K562 (cell line): ENCODE measurements around the gene PARD3.

Experiments
- ETS1 ChIP-seq: conservative IDR thresholded peaks from 2 replicates; pipeline ENCODE4 v1.6.1; 2011; ENCODE audit warnings: low read depth, mild to moderate bottlenecking, low read length; ENCODE audit not compliant: control insufficient read depth
- MAFK ChIP-seq: IDR thresholded peaks from 2 replicates; pipeline ENCODE4 v1.6.1; 2011; ENCODE audit warnings: low read length, improper control_type of control experiment
- MTA3 ChIP-seq: fragments of 450-650 bp; formaldehyde crosslinking; IDR thresholded peaks from 2 replicates; pipeline ENCODE4 v1.6.1; 2017; ENCODE audit warnings: mild to moderate bottlenecking, borderline replicate concordance
- NFIC ChIP-seq: fragments of 450-650 bp; IDR thresholded peaks from 2 replicates; pipeline ENCODE4 v1.6.1; 2017; ENCODE audit warnings: mild to moderate bottlenecking, inconsistent platforms
- SRF ChIP-seq, 2 experiments: fragments of 250-450, 450-650 bp in 1 of 2; sonication (Bioruptor Pico) in 1 of 2; sonication (generic) in 1 of 2; formaldehyde crosslinking; IDR thresholded peaks; 2 replicates each; pipeline versions ENCODE4 v1.5.0 to v1.5.1; 2020 to 2022; ENCODE audit warnings: mild to moderate bottlenecking in 1 of 2, missing genetic modification reagents in 1 of 2
- TAF1 ChIP-seq: IDR thresholded peaks from 2 replicates; pipeline ENCODE4 v1.6.1; 2011; ENCODE audit warnings: mild to moderate bottlenecking, low read length, moderate library complexity; ENCODE audit not compliant: insufficient read depth, control insufficient read depth, severe bottlenecking; ENCODE audit errors: extremely low read depth
- ZBTB49 ChIP-seq: sonication (generic); formaldehyde crosslinking; IDR thresholded peaks from 2 replicates; pipeline ENCODE4 v1.8.0; 2022; ENCODE audit warnings: missing genetic modification reagents, mild to moderate bottlenecking, borderline replicate concordance

GRCh38 chr10:34231441-34232180 lies 583.5 kb downstream of the PARD3 start:
- TF ChIP-seq MAFK (no peak), MTA3 (no peak), SRF (CRISPR knock-in tag; IDR thresholded peaks at IDR 0.05) (no peak), TAF1 (no peak), NFIC (no peak), ZBTB49 (no peak), ETS1 (no peak)
